Stimulated activated CD8-positive, alpha-beta memory T cell treated with anti-CD3 and anti-CD28 coated beads, Interleukin-12 subunit alpha, Interleukin-12 subunit beta, amount 100 ng/mL, for 1 hour (primary cell): ENCODE results near the gene SNX1.
A peak's percentile ranks its signal among the peaks of the same experiment; 100 is the strongest.
"Not testable (repeated sequence)": the region's sequence is repeated elsewhere in the genome, so short reads cannot be mapped to it uniquely, and the experiment has no call there.

Experiments used
- DNase-seq: peaks from one replicate; pipeline ENCODE4 v3.0.0-alpha.2; 2020; ENCODE audit warnings: low read depth

Gene SNX1, protein sequence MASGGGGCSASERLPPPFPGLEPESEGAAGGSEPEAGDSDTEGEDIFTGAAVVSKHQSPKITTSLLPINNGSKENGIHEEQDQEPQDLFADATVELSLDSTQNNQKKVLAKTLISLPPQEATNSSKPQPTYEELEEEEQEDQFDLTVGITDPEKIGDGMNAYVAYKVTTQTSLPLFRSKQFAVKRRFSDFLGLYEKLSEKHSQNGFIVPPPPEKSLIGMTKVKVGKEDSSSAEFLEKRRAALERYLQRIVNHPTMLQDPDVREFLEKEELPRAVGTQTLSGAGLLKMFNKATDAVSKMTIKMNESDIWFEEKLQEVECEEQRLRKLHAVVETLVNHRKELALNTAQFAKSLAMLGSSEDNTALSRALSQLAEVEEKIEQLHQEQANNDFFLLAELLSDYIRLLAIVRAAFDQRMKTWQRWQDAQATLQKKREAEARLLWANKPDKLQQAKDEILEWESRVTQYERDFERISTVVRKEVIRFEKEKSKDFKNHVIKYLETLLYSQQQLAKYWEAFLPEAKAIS

DNA sequence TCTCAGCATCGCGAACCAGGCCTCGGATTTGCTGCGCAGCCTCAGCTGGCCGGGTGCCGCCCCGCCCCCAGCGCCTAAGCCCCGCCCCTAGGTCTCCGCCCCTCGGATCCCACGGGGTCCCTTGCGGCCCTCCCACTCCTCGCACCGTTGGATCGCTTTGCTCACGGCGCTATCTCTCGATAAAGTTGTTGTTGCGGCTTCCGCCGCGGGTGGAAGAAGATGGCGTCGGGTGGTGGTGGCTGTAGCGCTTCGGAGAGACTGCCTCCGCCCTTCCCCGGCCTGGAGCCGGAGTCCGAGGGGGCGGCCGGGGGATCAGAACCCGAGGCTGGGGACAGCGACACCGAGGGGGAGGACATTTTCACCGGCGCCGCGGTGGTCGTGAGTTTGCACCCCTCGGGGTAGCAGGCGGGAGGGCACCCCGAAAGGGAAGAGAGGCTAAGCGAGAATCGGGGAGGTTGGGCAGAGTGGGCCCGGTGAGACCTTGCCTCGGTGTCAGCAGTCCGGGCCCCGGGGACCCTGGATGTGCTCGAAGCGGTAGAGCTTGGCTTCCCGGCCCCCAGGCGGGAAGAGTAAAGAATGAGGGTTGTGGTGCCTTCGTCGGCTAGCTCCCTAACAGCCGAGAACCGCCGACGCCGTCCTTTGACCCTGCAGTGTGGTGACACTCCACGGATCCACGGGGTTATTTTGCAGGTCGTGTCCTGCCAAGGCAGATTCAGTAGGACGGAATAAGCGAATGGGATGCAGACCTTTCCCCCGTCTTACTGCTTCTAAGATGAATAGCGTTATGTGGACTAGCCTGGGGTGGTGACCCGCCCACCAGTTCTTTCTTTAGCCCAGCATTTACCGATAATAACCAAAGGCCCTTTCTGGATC is at the start of gene SNX1:
Gene SNX1, plus strand, starts transcription at position 188 of the 873 bp plus-strand sequence. Its CDS starts 32 bp downstream, at position 220.
- peak; percentile 93 for DNase-seq

DNA sequence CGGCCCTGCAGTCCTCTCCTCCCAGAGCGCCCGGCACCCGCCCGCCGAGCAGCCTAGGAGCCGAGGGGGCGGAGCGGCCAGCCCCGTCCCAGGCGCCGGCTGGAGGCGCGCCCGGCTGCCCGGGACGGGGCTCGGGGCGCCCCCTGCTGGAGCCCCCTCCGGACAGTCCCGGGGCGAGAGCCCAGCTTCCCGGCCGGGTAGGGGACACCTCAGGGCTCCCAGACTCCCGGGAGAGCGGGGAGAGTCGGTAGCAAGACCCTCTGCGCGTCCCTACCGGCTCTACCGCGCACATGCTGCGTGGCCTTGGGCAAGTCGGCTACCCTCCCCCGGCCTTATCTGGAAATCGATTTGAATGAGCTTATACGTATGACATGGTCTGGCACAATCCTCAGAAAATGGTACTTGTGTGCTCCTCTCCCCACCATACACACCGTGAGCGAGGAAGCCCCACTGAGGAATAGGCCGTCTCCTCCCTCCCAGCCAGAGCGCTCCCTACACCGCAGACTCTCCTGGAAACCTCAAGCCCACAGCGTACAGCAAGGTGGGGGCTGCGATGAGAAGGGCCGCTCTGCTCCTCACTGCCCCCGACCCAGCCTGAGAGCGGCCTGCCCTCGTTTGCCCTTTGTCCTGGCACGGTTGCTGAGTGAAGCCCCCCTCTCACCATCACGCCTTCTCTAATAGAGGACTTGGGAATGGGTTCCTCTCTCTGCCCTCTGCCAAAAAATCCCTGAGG is 49.2 kb upstream of the SNX1 start, which contains the start of gene DAPK2:
Gene DAPK2, minus strand, starts transcription at position 65 of the 733 bp plus-strand sequence. CDS start 6,224 bp downstream, outside the sequence.
- peak; percentile 50 for DNase-seq

DNA sequence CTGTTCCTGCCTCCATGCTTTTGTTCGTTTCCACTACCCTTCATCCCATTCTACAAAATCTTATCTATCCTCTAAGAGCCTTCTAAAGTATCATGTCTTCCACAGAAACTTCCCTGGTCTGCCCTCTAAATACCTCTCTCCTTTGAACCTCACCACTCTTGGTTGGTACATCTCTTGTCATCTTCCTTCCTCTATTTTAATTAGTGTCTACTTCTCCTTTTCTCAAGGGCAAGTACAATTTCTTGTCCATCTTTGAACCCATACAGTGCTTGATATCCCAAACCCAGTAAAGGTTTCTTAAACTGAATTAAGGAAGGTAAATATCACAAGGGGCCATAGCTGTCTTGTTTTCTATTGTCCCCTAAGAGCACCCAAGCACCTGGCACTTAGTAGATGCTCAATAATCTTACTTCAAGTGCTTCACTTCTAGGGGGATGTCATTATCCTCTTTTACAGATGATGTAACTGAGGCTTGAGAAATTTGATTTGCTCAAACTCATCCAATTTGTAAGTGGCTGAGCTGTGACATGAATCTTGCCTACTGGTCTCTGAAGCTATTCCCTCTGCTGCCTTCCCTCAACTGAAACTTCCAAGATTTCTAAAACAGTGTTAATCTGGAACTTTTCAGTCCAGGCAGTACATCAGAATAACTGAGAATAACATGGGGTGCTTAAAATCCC is 46.9 kb upstream of the SNX1 start:
- no peak for DNase-seq

DNA sequence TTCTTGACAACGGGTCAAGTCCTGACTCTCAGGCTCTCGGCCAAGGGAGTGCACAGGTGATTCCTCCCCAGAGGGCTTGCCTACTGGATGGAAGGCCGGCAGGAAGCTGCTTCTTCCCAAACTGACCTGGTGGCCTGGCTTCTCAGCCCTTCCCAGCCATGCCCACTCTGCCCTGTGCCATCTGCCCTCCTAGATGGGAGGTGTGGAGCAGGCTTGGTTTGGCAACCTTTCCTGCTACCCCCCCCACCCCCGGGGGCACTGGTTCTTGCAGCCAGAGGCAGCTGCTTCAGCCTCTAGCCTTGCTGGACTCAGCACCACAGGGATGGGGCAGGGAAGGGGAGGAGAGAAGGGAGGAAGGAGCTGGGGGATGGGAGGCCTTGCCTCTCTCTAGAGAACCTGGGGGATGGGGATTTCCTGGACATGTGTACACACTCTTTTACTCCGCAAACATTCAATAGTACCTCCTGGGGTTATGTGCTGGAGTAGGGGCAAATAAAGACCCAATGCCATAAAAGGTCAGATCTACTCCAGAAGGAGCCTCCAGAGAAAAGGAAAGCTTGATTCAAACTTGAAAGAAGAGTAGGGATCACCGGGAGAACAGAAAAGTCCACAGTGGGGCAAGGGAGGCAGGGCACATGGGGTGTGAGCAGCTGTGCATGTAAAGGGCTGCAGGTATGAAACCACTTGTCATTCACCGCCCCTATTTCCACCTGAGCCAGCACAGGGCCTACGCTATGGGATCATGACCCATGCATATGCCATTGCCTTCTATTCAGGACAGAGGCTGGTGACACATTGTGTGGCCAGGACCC is 45.3 kb upstream of the SNX1 start:
- DNase-seq, result no peak

DNA sequence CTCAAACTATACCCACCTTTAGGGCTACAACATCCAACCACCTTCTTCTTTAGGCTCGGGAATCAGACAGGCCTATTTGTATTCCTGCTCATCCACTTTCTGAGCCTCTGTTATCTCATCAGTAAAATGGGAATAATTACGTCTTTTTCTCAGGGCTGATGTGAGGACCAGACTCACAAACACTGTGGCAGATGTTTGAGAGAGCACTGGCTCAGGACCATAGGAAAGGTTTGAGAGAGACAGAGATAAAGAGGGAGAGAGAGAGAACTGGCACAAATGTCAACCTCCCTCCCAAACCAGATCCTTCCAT is 44.7 kb upstream of the SNX1 start:
- no peak for DNase-seq

DNA sequence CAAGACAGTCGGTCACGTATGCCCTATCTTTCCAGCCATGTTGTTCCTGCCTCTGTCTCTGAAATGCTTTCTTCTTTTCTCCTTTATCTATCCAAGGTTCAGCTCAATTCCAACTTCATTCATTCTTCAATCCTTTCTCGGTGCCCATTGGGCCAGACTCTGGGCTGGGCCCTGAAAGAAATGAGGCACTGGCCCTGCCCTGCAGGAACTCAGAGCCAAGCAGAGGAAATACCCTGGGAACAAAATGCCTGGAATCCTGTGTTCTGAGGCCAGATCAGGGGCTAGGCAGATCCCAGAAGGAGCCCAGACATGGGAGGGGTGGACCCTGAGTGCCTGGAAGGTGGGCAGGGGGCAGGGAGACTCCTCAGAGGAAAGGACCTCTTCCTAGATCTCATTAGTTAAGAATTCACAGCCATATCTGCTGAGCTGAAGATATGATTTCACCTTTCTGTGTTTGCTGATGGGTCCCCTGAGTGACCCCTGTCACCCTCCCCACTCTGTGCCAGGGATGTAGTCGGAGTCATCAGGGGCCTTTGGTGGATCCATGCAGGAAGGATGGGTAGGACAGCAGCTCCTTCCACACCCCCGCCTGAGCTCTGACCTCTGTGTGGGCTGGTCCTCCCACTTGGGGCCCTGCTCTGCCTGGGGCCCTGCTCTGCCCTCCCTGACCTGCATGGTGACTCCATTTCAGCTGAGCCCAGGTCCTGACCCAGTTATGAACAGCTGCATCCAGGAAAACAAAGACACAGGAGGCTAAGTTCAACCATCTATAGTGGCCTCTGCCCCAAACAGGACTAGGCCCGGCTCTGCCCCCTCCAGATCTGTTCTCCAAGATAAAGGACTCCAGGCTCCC is 44.1 kb upstream of the SNX1 start:
- no peak for DNase-seq

DNA sequence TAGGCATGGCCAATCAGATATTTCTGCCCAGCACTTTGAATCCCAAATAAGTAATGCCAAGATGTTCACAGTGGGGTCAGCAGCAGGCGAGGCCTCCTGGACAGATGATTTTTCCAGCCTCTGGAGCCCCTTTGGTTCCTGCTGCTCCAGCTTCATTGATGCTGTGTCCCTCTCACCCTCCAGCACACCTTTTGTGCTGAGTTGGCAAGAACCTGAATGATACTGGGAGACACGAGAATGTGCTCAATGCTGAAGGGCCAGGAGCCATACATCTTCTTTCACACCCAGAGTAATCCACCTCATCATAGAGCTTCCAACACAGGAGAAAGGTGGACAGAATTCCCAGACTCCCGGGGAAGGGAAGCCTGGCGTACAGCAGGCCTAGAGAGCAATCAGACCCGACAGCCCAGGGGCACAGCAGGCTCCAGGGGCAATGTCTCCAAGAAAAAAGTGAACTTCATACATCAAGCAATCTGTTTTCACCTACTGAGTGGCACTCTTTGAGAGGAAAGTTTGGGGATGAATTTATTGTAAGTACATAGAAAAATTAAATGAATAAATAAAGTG is 42.8 kb upstream of the SNX1 start:
- DNase-seq, result no peak

DNA sequence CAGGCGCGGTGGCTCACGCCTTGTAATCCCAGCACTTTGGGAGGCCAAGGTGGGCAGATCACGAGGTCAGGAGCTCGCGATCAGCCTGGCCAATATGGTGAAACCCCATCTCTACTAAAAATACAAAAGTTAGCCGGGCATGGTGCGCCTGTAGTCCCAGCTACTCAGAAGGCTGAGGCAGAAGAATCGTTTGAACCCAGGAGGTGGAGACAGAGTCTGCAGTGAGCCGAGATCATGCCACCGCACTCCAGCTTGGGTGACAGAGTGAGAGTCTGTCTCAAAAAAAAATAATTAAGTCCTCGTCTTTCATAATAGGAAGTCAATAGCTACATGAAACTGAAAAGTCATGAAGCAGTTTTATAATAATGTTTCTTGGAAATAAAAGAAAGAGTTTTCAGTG is 42.1 kb upstream of the SNX1 start:
- DNase-seq, result not testable (repeated sequence)

DNA sequence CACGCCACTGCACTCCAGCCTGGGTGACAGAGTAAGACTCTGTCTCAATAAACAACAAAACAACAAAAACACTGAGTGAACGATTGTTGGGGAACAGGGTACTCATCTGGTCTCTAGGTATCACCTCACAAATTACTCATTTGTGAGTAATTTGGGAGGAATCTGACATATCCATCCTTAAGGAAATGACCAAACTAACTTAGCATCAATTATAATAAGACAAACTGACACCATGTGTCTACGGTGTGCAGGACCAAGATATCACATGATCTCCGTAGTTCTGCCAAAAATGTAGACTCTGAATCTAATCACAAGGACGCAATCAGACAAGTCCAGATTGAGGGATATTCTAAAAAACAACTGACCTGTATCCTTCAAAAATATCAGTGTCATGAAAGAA is 37.5 kb upstream of the SNX1 start:
- no peak for DNase-seq

DNA sequence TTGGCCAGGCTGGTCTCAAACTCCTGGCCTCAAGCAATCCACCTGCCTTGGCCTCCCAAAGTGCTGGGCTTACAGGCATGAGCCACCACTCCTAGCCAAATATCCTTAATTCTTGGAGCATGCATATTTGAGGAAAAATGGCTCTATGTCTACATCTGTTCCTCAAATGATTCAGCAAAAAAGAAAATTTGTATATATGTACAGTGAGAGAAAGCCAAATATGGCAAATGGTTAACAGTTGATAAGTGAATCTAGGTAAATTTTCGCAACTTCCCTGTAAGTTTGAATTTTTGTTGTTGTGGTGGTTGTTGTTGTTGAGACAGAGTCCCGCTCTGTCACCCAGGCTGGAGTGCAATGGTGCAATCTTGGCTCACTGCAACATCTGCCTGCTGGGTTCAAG is 36.7 kb upstream of the SNX1 start:
- DNase-seq, result not testable (repeated sequence)

DNA sequence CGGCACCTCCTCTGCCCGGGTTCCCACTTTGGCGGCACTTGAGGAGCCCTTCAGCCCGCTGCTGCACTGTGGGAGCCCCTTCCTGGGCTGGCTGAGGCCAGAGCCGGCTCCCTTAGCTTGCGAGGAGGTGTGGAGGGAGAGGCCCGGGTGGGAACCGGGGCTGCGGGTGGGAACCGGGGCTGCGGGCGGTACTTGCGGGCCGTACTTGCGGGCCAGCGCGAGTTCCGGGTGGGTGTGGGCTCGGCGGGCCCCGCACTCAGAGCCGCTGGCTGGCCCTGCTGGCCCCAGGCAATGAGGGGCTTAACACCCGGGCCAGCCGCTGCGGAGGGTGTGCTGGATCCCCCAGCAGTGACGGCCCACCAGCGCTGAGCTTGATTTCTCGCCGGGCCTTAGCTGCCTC is 35.1 kb upstream of the SNX1 start:
- DNase-seq, result no peak

DNA sequence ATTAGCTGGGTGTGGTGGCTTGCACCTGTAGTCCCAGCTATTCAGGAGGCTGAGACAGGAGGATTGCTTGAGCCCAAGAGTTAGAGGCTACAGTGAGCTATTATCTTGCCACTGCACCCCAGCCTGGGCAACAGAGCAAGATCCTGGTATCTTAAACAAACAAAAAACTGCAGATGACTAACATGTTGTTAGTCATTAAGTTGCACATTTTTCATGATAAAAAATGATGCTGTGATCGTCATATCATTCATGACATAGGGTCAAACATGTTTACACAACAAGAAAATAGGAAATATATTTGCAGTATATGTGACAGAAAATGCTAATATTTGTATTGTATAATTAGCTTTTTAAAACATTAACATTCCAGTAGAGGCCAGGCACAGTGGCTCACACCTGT is 29.3 kb upstream of the SNX1 start:
- DNase-seq, result no peak

DNA sequence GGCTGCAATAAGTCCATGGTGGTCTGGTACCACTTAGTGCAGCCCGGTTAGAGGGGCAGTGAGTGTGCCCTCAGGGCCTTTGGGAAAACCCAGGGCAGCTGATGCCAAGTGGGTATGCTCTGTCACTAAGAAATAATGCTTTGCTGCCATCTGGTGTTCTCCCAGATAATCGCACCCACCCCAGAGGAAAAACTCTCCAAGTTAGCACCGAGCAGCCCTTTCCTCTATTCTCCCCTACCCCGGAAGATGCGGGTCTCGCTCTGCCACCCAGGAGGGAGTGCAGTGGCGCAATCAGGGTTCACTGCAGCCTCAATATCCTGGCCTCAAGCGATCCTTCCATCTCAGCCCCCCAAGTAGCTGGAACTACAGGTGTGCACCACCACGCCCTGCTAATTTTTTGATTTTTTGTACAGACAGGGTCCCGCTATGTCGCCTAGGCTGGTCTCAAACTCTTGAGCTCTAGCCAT is 28.2 kb upstream of the SNX1 start:
- peak; percentile 49 for DNase-seq

DNA sequence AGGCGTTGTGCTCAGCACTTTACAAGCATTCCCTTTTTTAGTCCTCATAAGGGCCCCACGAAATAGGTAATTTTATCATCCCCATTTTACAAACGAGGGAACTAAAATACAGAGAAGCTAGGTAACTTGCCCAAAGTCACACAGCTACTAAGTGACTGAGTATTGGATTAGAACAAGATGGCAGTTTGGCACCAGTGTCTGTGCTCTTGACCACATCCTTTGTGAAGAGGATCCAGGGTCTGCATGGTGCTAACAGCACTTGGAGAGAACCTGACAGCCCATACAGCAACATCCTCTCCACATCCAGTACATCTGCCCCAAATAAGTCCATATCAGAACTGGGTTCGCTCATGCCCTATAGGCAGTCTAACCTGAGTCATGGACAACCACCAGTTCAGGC is 27.6 kb upstream of the SNX1 start:
- no peak for DNase-seq

DNA sequence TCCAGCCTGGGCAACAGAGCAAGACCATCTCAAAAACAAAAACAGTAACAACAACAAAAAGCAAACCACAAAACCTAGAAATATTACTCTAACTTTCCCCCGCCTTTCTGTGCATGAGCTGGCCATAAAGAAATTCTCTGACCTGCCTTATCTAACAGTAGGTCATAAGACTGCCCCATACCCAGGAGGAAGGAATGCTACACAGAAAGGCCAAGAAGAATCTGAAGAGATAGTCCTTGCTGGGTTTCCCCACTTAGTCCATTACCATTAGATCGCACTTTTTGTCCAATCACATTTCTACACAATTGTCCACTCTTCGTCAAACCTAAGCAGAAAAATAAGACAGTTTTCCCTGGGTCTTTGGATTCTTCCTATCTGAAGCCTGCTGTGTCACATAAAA is 25.7 kb upstream of the SNX1 start:
- DNase-seq, result no peak

DNA sequence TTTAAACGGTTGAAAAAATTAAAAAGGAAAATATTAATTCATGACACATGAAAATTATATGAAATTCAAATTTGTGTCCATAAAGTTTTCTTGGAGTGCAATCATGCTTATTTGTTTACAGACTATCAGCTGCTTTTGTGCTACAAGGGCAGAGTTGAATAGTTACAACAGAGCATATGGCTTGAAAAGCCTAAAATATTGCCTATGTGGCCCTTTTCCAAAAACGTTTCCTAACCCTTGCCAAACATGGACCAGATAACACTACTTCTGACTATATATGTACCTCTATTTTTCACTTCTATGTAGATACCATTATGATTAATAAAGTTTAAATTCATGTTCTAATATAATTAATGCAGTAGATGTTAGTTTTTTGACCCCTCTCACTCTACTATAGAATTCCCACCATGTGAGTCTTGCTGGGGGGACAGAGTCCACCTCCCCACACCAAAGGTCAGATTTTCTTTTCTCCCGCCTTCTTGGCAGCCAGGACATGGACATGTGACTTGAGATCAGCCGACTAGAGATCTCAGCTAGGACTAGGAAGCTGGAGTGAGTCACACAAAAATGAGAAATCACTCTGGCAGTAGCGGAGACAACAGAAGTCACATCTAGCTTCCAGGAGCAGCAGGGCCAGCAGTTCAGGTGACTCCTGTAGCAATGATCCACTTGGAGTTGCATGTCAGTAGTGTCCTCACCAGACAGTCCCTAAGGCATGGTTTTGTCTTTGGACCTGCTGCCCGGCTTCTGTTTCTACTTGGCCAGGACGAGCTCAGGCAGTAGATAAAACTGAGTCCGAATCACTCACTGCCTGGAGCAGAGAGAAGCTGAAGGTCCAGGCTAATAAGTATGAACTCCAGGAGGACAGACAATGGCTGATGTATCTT is 24.6 kb upstream of the SNX1 start:
- DNase-seq, result no peak

DNA sequence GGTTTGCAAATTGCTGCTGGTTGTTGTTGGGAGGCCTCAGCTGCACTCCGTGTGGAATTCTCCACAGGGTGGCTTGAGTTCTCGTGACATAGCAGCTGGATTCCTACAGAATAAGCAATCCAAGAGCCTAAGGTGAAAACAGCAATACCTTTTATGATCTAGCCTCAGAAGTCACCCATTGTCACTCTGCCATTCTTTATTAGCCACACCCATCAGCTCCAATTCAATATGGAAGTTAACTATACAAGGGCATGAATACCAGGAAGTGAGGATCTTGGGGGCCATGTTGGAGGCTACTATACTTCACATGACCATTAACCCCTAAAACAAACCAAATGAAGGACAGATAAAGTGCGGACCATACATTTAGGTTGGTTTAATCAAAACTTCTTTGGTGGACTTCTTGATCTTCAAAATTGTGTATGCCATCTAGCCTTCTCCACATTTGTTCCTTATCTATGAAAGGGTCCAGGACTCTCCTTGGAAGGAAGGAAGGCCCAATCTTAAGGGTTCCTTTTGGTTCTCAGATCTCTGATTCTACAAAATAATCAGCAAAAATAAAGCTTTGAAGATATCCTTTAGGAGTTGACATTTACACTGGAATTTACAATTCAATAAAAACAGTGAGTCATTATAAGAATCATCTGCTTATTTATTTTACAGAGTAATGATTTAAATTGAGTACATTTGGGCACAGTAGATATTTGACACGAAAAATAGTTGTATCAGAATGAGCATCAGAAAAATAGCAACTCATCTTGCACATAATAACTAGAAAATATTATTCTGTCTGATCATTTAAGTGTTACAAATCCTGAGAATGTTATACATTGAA is 23.6 kb upstream of the SNX1 start:
- DNase-seq, result no peak
